ENCODE results near the gene SRGAP3. TPM values are rescaled to one million over a fixed set of nuclear protein-coding genes. Genes with fewer than 3 reads are reported as not detected.

SRGAP3 gene
- total and polyA plus RNA-seq, 2 experiments from 2014 or later = 0.89 to 1.7 TPM

DNA sequence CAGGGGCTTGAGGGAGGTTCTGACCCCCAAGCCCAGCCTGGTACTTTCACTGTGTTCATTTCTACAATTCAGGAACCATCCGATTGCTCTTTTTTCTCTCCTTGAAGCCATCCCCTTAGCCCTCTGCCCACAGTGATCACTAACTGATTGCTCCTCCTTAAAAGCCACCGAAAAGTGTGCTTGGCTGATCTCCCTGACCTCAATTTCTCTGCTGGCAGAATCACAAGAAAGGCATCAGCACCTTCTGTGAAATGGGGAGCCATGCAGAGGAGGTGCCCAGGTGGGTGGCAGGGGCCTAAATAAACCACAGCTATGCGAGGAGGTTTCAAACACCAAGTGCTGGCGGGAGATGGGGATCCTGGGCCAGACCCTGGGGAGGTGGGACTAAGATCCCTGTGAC lies 56.2 kb downstream of the SRGAP3 start:
- Histone ChIP-seq H3K79me2 (ENCODE audit: insufficient read depth) (no peaks in the 10 kb centered on the region), H3K27ac (no peak overlapping the region), H2AFZ (no peak overlapping the region), H3F3A (ENCODE audit: insufficient read depth) (no peaks in the 10 kb centered on the region), H3K9me3 (ENCODE audit: low read depth) (no peaks in the 10 kb centered on the region), H3K4me3 (no peak overlapping the region), H3K9ac (no peak overlapping the region), H3K27me3 (replicated peaks; ENCODE audit: insufficient read depth) (peaks cover 27% of the 10 kb centered on the region; the same call in 1 of the 2 replicates), H3K36me3 (ENCODE audit: low read depth) (no peaks in the 10 kb centered on the region), H3K4me2 (ENCODE audit: unreplicated experiment) (no peak overlapping the region), H3K4me1 (ENCODE audit: insufficient read depth) (no peaks in the 10 kb centered on the region), H4K20me1 (ENCODE audit: insufficient read depth) (no peaks in the 10 kb centered on the region), H3K9me2 (ENCODE audit: insufficient read depth) (no peaks in the 10 kb centered on the region)
- 69 to 73% methylated on average over 4 of the region's 4 CpGs for WGBS, 2 experiments (ENCODE audit: low coverage in 1 of 2, low lambda C conversion rate in 2 of 2, missing lambda C conversion rate in 2 of 2)
- no peak for DNase-seq
- in situ Hi-C loops (cut with MboI) = no loop called here
- TF ChIP-seq EZH2phosphoT487 (IDR thresholded peaks at IDR 0.05; ENCODE audit: insufficient read depth, low read depth) (no peak), EZH2 (IDR thresholded peaks at IDR 0.05; ENCODE audit: insufficient read depth, poor library complexity, severe bottlenecking) (no peak)

DNA sequence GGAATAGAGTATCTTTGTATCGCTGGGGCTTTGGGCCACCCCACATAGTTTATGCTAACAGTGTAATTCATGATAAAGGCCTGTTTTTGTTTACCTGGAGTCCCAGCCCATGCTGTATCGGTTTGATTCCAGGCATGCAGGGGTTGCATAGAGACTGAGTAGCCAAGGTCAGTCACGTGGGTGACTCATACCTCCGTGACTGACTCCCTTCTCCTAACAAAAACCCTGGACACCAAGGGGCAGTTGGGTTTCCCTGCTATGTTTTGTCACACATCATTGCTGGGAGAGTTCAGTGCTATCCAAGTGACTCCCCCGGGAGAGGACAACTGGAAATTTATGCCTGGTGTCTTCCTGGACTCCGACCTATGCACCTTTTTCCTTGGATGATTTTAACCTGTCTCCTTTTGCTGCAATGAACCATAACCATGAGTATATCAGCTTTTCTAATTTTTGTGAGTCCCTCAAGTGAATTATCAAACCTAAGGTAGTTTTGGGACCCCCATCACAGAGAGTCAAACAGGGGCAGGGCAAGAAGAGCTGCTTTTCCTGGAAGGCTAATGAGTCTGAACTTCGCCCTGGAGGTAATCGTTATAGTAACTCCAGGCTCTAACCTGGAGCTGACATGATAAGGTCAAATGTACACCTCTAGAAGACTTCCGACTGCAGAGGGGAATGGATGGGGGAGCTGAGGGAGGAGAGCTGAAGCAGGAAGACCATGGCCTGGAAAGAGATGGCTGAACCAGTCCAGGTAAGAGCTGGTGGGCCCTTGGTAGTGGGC lies 57.0 kb downstream of the SRGAP3 start:
- H3K4me2 ChIP-seq (ENCODE audit: unreplicated experiment) = no peak overlapping the region
- 72 to 75% methylated on average over 9 of the region's 9 CpGs for WGBS, 2 experiments (ENCODE audit: low coverage in 1 of 2, low lambda C conversion rate in 2 of 2, missing lambda C conversion rate in 2 of 2)
- no peaks in the 10 kb centered on the region for H3K9me3 ChIP-seq (ENCODE audit: low read depth)
- no peak overlapping the region for H2AFZ ChIP-seq
- H3K4me1 ChIP-seq (ENCODE audit: insufficient read depth) = no peaks in the 10 kb centered on the region
- H3F3A ChIP-seq (ENCODE audit: insufficient read depth) = no peaks in the 10 kb centered on the region
- no peaks in the 10 kb centered on the region for H3K36me3 ChIP-seq (ENCODE audit: low read depth)
- no peak overlapping the region for H3K4me3 ChIP-seq
- peaks cover 30% of the 10 kb centered on the region; the same call in 1 of the 2 replicates for H3K27me3 ChIP-seq (replicated peaks; ENCODE audit: insufficient read depth)
- H3K9me2 ChIP-seq (ENCODE audit: insufficient read depth) = no peaks in the 10 kb centered on the region
- H3K27ac ChIP-seq = no peak overlapping the region
- TF ChIP-seq EZH2 (IDR thresholded peaks at IDR 0.05; ENCODE audit: insufficient read depth, poor library complexity, severe bottlenecking) (no peak), EZH2phosphoT487 (IDR thresholded peaks at IDR 0.05; ENCODE audit: insufficient read depth, low read depth) (no peak)
- H3K79me2 ChIP-seq (ENCODE audit: insufficient read depth) = no peaks in the 10 kb centered on the region
- H4K20me1 ChIP-seq (ENCODE audit: insufficient read depth) = no peaks in the 10 kb centered on the region
- no peak for DNase-seq
- H3K9ac ChIP-seq = no peak overlapping the region
- in situ Hi-C loops (cut with MboI) = no loop called here

DNA sequence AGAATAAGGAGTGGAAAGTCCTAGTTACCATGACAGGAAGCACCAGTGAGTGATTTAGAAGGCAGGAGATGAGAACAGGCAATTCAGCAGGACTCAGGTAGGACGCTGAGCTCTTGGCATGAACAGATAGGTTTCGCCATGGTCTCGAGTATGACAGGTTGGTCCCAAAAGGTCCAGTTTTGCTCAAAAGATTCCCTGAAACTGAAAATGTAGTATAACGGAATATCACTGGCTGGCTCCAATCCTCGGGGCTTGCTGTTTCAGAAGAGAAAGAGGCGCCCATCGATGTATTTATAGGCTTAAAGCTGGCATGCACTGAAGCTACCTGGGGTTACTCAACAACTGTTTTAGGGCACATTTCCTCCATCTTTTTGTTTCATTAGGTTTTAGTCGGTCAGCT lies 59.2 kb downstream of the SRGAP3 start:
- in situ Hi-C loops (cut with MboI) = no loop called here
- H3K79me2 ChIP-seq (ENCODE audit: insufficient read depth) = no peaks in the 10 kb centered on the region
- no peaks in the 10 kb centered on the region for H3K4me1 ChIP-seq (ENCODE audit: insufficient read depth)
- no peaks in the 10 kb centered on the region for H3F3A ChIP-seq (ENCODE audit: insufficient read depth)
- no peak overlapping the region for H3K4me2 ChIP-seq (ENCODE audit: unreplicated experiment)
- no peaks in the 10 kb centered on the region for H3K36me3 ChIP-seq (ENCODE audit: low read depth)
- H3K9ac ChIP-seq = no peak overlapping the region
- no peak for TF ChIP-seq EZH2phosphoT487 (IDR thresholded peaks at IDR 0.05; ENCODE audit: insufficient read depth, low read depth)
- no peak for TF ChIP-seq EZH2 (IDR thresholded peaks at IDR 0.05; ENCODE audit: insufficient read depth, poor library complexity, severe bottlenecking)
- H2AFZ ChIP-seq = no peak overlapping the region
- peaks cover 23% of the 10 kb centered on the region; the same call in 1 of the 2 replicates for H3K27me3 ChIP-seq (replicated peaks; ENCODE audit: insufficient read depth)
- no peak overlapping the region for H3K4me3 ChIP-seq
- H3K9me3 ChIP-seq (ENCODE audit: low read depth) = no peaks in the 10 kb centered on the region
- WGBS, 2 experiments (ENCODE audit: low coverage in 1 of 2, low lambda C conversion rate in 2 of 2, missing lambda C conversion rate in 2 of 2) = 82 to 86% methylated on average over 8 of the region's 8 CpGs
- no peak overlapping the region for H3K27ac ChIP-seq
- no peaks in the 10 kb centered on the region for H3K9me2 ChIP-seq (ENCODE audit: insufficient read depth)
- DNase-seq = no peak
- no peaks in the 10 kb centered on the region for H4K20me1 ChIP-seq (ENCODE audit: insufficient read depth)

DNA sequence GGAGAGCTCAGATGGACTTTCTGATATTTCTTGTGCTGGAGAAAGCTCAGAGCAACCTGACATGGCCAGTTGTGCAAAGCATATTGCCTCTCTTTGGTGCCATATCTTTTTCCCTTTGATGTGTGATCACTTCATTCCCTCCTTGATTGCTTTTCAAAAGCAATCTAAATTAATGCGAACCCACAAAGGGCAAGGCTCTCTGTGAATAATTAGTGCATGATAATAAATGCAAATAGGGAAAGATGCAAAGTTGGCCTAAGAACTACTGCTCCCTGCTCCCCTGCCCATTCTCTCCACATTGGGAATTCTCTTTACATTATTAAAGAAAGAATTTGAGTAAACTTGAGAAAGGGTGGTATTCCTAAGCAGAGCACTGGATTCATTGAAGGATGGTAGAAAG lies 60.9 kb downstream of the SRGAP3 start:
- no peaks in the 10 kb centered on the region for H4K20me1 ChIP-seq (ENCODE audit: insufficient read depth)
- TF ChIP-seq EZH2 (IDR thresholded peaks at IDR 0.05; ENCODE audit: insufficient read depth, poor library complexity, severe bottlenecking) (no peak), EZH2phosphoT487 (IDR thresholded peaks at IDR 0.05; ENCODE audit: insufficient read depth, low read depth) (no peak)
- no peaks in the 10 kb centered on the region for H3K4me1 ChIP-seq (ENCODE audit: insufficient read depth)
- H3F3A ChIP-seq (ENCODE audit: insufficient read depth) = no peaks in the 10 kb centered on the region
- peaks cover 31% of the 10 kb centered on the region for H3K27me3 ChIP-seq (replicated peaks; ENCODE audit: insufficient read depth)
- H3K79me2 ChIP-seq (ENCODE audit: insufficient read depth) = no peaks in the 10 kb centered on the region
- H3K9me3 ChIP-seq (ENCODE audit: low read depth) = no peaks in the 10 kb centered on the region
- no peak overlapping the region for H3K9ac ChIP-seq
- no peak overlapping the region for H3K4me2 ChIP-seq (ENCODE audit: unreplicated experiment)
- 62 to 67% methylated on average over 1 of the region's 1 CpG for WGBS, 2 experiments (ENCODE audit: low coverage in 1 of 2, low lambda C conversion rate in 2 of 2, missing lambda C conversion rate in 2 of 2)
- in situ Hi-C loops (cut with MboI) = no loop called here
- no peak overlapping the region for H3K27ac ChIP-seq
- H3K4me3 ChIP-seq = no peak overlapping the region
- no peaks in the 10 kb centered on the region for H3K9me2 ChIP-seq (ENCODE audit: insufficient read depth)
- H2AFZ ChIP-seq = no peak overlapping the region
- H3K36me3 ChIP-seq (ENCODE audit: low read depth) = no peaks in the 10 kb centered on the region
- DNase-seq = no peak
